Measurements from ENCODE around the gene MN1.

DNA sequence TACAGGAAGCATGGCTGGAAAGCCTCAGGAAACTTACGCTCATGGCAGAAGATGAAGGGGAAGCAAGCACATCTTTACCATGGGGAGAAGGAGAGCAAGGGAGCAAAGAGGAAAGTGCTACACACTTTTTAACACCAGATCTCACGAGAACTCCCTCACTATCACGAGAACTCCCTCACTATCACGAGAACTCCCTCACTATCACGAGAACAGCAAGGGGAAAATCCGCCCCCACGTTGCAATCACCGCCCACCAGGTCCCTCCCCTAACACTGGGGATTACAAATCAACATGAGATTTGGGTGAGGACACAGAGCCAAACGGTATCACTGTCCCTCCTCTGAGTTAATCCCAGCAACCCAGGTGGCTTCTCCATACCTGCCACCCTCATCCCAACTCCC, 84.5 kb downstream of the MN1 start:
- TF ChIP-seq, protein P1, sequence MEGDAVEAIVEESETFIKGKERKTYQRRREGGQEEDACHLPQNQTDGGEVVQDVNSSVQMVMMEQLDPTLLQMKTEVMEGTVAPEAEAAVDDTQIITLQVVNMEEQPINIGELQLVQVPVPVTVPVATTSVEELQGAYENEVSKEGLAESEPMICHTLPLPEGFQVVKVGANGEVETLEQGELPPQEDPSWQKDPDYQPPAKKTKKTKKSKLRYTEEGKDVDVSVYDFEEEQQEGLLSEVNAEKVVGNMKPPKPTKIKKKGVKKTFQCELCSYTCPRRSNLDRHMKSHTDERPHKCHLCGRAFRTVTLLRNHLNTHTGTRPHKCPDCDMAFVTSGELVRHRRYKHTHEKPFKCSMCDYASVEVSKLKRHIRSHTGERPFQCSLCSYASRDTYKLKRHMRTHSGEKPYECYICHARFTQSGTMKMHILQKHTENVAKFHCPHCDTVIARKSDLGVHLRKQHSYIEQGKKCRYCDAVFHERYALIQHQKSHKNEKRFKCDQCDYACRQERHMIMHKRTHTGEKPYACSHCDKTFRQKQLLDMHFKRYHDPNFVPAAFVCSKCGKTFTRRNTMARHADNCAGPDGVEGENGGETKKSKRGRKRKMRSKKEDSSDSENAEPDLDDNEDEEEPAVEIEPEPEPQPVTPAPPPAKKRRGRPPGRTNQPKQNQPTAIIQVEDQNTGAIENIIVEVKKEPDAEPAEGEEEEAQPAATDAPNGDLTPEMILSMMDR (IDR thresholded peaks at IDR 0.05; ENCODE audit: low read depth, low read length) = no peak
- no peak for TF ChIP-seq POLR2A (IDR thresholded peaks at IDR 0.05; ENCODE audit: extremely low read depth, insufficient read length)
- no peak for TF ChIP-seq MYC (IDR thresholded peaks at IDR 0.05; ENCODE audit: low read depth, low read length)

Data from NB4 (cell line).